GM18873 (cell line): ENCODE measurements around the gene PRPF6.

Experiments
- ATAC-seq: cut with Tn5 transposase; IDR thresholded peaks from one replicate; pipeline ENCODE4 v1.9.1; 2021; ENCODE audit warnings: mild to moderate bottlenecking, moderate library complexity, moderate number of reproducible peaks; ENCODE audit not compliant: unreplicated experiment, low FRiP score

PRPF6 gene

DNA sequence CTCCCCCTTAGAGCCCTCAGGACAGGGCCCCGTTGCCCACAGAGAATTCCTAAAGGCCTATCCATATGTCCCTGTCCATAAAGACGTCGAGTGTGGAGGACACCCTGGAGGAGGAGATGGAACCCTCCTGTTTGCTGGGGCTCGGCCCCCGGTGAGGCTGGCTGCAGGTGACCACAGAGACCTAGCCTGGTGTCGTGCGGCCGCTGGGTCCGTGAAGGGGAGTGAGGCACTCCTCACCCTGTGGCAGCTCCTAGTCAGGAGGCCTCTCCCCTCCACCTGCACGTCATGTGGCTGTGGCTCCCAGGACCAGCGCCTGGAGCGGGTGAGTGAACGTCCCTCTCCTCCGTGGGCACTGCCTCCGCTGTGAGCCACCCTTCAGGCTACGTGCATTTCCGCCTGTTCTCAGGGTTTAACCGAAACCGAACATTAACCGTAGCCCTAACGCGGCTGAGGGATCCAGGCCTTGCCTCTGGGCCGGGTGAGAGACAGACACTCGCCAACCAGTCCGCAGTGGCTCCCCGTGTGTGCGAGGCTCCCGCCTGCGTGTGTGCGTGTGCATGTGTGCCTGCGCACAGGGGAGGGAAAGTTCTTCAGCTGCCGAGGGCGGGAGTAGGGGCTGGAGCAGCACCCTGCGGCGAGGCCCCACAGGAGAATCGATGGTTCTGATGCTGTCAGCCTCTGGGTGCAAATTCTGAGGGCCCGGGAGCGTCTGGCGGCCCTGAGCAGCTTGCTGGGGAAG lies 76.1 kb downstream of the PRPF6 start:
- ATAC-seq, result no peak

- no peak for ATAC-seq
Observed at GRCh38 chr20:64057628-64058498, 76.9 kb downstream of the PRPF6 start.

DNA sequence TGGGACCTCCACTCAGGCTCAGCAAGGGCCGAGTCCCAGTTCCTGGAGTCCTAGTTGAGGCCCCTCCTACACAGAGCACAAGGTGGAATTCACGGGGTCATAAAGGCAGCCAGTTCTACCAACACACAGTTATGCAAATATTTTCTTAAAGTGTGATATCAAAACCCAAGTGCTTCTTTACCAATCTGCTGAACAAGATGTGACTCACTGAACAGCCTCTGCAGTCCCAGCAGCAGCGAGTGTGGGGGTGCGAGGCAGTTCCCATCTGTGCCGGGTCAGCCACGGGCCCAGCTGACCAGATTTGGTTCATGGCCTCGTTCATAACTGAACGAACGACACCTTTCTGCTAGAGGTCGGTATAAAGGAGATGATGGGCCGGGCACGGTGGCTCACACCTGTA lies 77.6 kb downstream of the PRPF6 start:
- ATAC-seq, result no peak

DNA sequence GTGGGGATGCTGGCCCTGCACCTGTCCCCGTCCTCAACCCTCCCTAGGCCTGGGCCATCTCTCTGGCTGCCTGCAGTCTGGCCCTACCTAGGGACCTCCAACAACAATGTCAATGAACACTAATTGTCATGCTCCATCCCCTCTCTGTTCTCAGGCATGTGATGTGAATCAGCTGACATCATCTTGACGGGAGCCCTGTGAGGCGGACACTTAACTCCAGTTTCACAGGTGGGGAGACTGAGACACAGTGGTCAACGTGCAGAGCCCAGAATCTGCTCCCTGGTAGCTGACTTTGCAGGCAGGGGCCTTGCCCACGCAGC lies 81.3 kb downstream of the PRPF6 start:
- ATAC-seq, result no peak

DNA sequence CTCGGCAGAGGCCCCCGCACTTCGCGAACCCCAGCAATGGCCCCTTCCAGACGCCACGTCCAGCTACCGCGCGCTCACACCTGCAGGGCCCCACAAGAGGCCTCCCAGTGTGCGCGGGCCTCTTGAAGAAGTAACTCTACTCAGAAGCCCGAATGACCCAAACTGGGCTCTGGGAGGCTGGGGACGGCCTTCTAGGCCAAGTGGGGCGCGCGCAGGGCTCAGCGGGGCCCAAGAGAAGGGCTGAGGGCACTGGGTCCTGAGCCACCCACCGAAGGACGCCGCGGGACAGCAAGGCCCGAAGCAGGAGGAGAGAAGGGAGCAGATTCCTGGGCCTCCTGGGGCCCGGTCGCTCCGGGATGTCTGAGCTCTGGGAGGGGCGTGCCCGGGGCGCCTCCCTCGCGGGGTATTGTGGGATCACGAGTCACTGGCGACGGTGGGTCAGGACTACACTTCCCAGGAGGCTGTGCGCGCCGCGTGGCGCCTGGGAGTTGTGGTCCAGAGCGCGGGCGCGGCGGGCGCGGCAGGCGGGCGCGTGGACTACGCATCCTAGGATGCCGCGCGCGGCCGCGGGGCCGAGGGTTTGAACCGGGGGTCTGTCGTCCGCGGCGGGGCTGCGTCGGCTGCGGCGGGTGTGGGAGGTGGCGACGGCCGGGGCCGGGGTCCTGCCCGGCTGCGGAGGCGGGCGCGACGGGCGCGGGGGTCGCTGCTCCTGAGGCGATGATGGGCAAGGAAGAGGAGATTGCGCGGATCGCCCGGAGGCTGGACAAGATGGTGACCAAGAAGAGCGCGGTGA lies 81.9 kb downstream of the PRPF6 start, which contains the start of gene TCEA2:
TCEA2 (plus strand) TSS at position 603 of the 793 bp plus-strand sequence; CDS start at position 718, 115 bp downstream.
- peak; percentile 77 for ATAC-seq

DNA sequence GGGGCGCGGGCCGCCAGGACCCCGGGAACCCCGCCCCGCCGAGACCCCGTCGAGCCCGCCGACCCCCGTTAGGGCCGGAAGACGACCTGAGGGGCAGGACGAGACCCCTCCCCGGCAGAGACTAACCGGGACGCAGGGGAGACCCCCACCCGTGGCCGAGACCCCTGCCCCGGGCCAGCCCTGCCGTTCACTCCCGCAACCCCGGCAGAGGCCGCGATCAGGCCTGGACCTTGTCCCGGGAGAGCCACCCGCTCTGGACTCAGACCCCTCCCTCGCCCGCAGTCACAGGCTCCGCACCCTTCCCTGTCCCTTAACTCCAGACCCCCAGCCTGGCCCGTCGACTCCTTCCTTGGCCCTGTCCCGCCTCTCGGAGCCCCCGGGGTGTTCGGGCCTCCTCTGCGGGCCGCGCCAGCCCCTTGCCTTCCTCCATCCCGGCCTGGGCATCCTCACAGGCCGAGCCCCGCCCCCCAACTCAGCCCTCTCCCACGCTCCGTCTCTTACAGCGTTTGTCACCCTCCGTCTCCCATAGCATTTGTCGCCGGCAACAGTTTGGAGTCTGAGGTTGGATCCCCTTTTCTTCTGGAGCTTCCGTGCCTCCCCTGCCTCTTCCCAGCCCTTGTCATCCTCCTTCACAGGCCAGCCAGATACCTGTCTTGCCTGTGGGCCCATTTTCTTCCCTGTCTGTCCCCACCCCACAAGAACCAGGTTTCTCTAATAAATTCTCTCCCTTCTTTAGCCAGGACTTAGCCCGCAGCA lies 82.6 kb downstream of the PRPF6 start:
- no peak for ATAC-seq

DNA sequence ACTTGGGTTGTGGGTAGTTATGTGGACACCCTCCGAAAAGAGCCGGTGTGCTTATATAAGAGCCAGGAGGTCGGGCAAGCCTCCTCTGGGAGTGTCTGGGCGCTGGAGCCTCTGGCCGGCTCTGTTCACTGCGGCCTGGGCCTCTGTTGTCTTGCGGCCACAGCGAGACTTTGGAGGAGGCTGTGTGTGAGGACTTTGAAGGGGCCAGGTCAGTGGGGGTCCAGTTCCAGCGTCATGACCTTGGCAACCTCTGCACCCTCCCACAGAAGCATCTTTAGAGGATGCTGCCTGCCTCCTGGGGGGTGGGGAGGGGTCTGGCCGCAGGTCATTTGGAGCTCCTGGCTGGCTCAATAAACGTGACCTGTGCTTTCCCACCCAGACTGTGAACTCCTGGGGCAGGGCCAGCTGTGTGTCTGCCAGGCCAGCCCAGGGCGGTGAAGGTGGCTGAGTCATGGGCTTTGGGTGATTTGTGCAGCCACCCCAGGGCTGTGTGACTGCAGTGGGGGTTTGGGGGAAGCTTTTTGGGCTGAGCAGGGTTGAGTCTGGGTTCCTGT lies 83.3 kb downstream of the PRPF6 start:
- no peak for ATAC-seq

GRCh38 chr20:64065062-64065973 lies 84.4 kb downstream of the PRPF6 start:
- no peak for ATAC-seq

- peak; percentile 39 for ATAC-seq
Observed at GRCh38 chr20:64065974-64066343, 85.0 kb downstream of the PRPF6 start.

DNA sequence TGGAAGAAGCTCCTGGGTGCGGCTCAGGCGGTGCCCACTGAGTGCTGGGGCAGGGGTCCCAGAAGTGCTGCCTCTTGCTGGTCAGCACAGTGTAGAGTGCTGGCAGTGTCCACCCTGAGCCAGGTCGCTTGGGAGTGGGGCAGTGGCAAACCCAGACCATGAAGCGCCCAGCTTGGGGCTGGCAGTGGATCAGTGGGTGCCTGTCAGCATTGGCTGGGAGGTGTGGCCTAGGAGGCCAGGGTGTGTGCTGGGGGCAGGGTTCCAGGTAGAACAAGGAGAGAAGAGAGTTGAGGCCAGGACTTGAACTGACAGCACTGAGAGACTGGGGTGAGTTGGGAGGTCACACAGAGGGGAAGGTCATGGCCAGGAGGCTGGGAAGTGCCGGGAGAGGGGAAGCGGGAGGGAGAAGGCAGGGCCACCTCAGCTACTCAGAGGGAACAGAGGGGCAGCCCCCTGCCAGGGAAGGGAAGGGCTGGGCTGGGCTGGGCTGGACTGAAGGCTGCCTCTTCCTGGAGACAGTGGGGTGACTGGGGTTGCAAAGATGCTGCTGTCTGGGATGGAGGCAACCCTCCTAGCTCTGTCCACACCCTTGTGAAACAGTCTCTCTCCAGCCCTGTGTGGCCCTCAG lies 86.2 kb downstream of the PRPF6 start:
- ATAC-seq, result no peak

DNA sequence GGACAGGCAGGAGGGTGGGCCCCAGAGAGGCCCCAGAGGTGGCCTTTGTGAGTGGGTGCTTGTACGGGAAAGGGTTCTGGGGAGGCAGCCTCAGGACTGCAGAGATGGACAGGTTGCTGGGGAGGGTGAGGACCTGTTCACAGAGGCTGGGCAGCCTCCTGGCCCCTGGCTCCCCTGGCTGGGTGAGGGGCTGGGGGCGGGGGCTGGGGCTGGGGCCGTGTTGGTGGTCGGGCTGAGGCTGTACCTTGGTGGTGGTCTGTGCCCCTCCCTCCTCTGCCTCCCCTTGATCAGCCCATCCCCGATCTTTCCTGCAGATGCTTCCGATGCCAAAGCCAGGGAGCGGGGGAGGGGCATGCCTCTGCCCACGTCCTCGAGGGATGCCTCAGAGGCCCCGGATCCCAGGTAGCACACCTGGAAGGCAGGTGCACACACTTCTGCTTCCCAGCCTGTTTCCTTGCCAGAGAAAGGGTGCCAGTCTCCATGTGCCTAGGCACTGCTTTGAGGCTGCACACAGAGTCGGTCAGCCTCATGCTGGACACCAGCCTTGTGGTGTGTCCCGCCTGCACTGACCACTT lies 86.9 kb downstream of the PRPF6 start:
- no peak for ATAC-seq

GRCh38 chr20:64068386-64069208 lies 87.7 kb downstream of the PRPF6 start:
- no peak for ATAC-seq

- ATAC-seq, result no peak
Observed at GRCh38 chr20:64069209-64069613, 88.3 kb downstream of the PRPF6 start.

DNA sequence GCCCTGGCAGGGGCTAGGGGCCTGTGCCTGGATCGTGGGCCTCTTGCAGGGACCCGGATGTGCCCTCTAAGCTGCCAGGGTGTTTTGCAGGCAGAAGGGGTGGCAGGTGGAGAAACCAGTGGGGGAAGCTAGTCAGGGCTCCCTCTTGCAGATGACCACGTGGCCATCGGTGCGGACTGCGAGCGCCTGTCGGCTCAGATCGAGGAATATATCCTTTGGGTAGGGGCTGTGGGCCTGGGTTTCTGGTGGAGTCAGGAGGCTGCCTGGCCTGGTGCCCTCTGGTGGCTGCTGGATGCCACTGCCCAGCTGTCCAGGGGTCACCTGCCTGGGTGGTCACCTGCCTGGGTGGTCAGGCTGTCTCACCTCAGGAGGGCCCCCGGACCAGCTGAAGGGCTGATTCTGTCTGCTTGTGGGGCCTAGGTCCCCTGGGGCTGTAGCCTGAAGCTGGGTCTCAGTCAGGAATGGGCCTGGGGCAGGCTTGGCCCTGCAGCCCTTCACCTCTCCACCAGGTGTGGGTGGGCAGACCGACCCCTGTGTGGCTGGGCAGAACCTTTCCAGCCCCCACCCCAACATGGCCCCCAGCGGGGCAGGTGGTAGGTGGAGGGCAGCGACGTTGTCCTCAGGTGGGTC lies 88.8 kb downstream of the PRPF6 start:
- ATAC-seq, result no peak

- no peak for ATAC-seq
Observed at GRCh38 chr20:64070244-64070993, 89.5 kb downstream of the PRPF6 start.
